Upper lobe of left lung (tissue), 4 donors: ENCODE data around the gene LARGE1.

ENCODE experiments used
- CTCF ChIP-seq, 6 experiments: fragments of 450-650 bp in 4 of 6; fragments of 200-600 bp in 2 of 6; sonication (generic) in 2 of 6; IDR thresholded peaks; one replicate each; pipeline ENCODE4 v1.5.1; 2016 to 2019; ENCODE audit warnings: antibody characterized with exemption in 6 of 6
- POLR2A ChIP-seq, 4 donors: fragments of 450-650 bp; IDR thresholded peaks; one replicate each; pipeline ENCODE4 v1.5.1; 2016 to 2017; ENCODE audit warnings: antibody characterized with exemption in 4 of 4, mild to moderate bottlenecking in 2 of 4
- POLR2AphosphoS5 ChIP-seq, 2 donors: sonication (generic); formaldehyde crosslinking; IDR thresholded peaks; one replicate each; pipeline ENCODE4 v1.5.1; 2017; ENCODE audit warnings: antibody characterized with exemption in 2 of 2

- no peak for TF ChIP-seq CTCF (IDR thresholded peaks at IDR 0.05)
- no peak for TF ChIP-seq POLR2AphosphoS5 (IDR thresholded peaks at IDR 0.05)
- no peak for TF ChIP-seq POLR2A (IDR thresholded peaks at IDR 0.05)
These were observed 344.1 kb downstream of the LARGE1 start for GRCh38 chr22:33576205-33576604.
